Neuronal stem cell (in vitro differentiated cells): ENCODE measurements around the gene NCK1.

ENCODE experiments used
- DNase-seq: peaks from one replicate; pipeline ENCODE4 v3.0.0-alpha.2; 2013; ENCODE audit warnings: low spot score
- H2AFZ ChIP-seq: one replicate; pipeline ENCODE4 v1.6.1; 2013; ENCODE audit warnings: mild to moderate bottlenecking, low read length, inconsistent platforms
- H2AK5ac ChIP-seq: 2 replicates; pipeline ENCODE4 v1.6.1; 2013; ENCODE audit warnings: low read depth, mild to moderate bottlenecking, inconsistent platforms, low read length, moderate library complexity, mixed read lengths
- H2BK120ac ChIP-seq: 2 replicates; pipeline ENCODE4 v1.6.1; 2013; ENCODE audit warnings: low read depth, mild to moderate bottlenecking, inconsistent platforms, low read length, moderate library complexity, mixed read lengths
- H2BK12ac ChIP-seq: one replicate; pipeline ENCODE4 v1.6.1; 2013; ENCODE audit warnings: low read length, inconsistent platforms
- H2BK15ac ChIP-seq: 2 replicates; pipeline ENCODE4 v1.6.1; 2013; ENCODE audit warnings: mild to moderate bottlenecking, low read length, inconsistent platforms, mixed read lengths
- H2BK5ac ChIP-seq: one replicate; pipeline ENCODE4 v1.6.1; 2013; ENCODE audit warnings: inconsistent platforms, mild to moderate bottlenecking, low read length, moderate library complexity
- H3K14ac ChIP-seq: one replicate; pipeline ENCODE4 v1.6.1; 2013; ENCODE audit warnings: low read length, inconsistent platforms
- H3K18ac ChIP-seq: 2 replicates; pipeline ENCODE4 v1.6.1; 2013; ENCODE audit warnings: low read length, inconsistent platforms
- H3K23ac ChIP-seq: 2 replicates; pipeline ENCODE4 v1.6.1; 2013; ENCODE audit warnings: low read depth, mild to moderate bottlenecking, mixed read lengths, low read length, inconsistent platforms; ENCODE audit not compliant: poor library complexity
- H3K27ac ChIP-seq: replicated peaks from 3 replicates; pipeline ENCODE4 v1.5.1; 2013; ENCODE audit warnings: low read length, inconsistent platforms
- H3K27me3 ChIP-seq, 3 experiments: 2 replicates each; pipeline ENCODE4 v1.6.1; 2013; ENCODE audit warnings: low read length in 3 of 3, mild to moderate bottlenecking in 2 of 3, inconsistent platforms in 1 of 3, low read depth in 1 of 3, mixed read lengths in 1 of 3, moderate library complexity in 1 of 3; ENCODE audit not compliant: control insufficient read depth in 3 of 3, insufficient read depth in 3 of 3
- H3K36me3 ChIP-seq, 2 donors: replicated peaks in 1 of 2; 2 replicates each; pipeline ENCODE4 v1.6.1; 2013; ENCODE audit warnings: low read length in 2 of 2; ENCODE audit not compliant: control insufficient read depth in 2 of 2, insufficient read depth in 2 of 2
- H3K4ac ChIP-seq: 2 replicates; pipeline ENCODE4 v1.6.1; 2013; ENCODE audit warnings: inconsistent platforms, mild to moderate bottlenecking, low read length, moderate library complexity
- H3K4me1 ChIP-seq, 2 donors: 1 replicate in 1 of 2; 2 replicates in 1 of 2; pipeline ENCODE4 v1.6.1; 2013; ENCODE audit warnings: low read length in 2 of 2, low read depth in 1 of 2; ENCODE audit not compliant: control insufficient read depth in 2 of 2, insufficient read depth in 1 of 2
- H3K4me2 ChIP-seq: one replicate; pipeline ENCODE4 v1.6.1; 2013; ENCODE audit warnings: mild to moderate bottlenecking, low read length, inconsistent platforms; ENCODE audit not compliant: insufficient read depth, poor library complexity, severe bottlenecking
- H3K4me3 ChIP-seq, 2 donors: 2 replicates each; pipeline ENCODE4 v1.5.1; 2013; ENCODE audit warnings: low read length in 2 of 2, mild to moderate bottlenecking in 2 of 2, inconsistent platforms in 1 of 2, moderate library complexity in 1 of 2
- H3K79me1 ChIP-seq: one replicate; pipeline ENCODE4 v1.6.1; 2013; ENCODE audit warnings: low read depth, mild to moderate bottlenecking, inconsistent platforms, low read length, moderate library complexity
- H3K9ac ChIP-seq: one replicate; pipeline ENCODE4 v1.6.1; 2013; ENCODE audit warnings: mild to moderate bottlenecking, low read depth, low read length, inconsistent platforms; ENCODE audit not compliant: poor library complexity
- H3K9me3 ChIP-seq, 2 donors: replicated peaks in 1 of 2; 2 replicates each; pipeline versions ENCODE3 to v1.6.1; 2013; ENCODE audit warnings: low read length in 2 of 2, mild to moderate bottlenecking in 2 of 2, inconsistent platforms in 1 of 2, low read depth in 1 of 2, mixed read lengths in 1 of 2, moderate library complexity in 1 of 2; ENCODE audit not compliant: control insufficient read depth in 2 of 2, insufficient read depth in 1 of 2
- H4K8ac ChIP-seq: one replicate; pipeline ENCODE4 v1.6.1; 2013; ENCODE audit warnings: low read depth, mild to moderate bottlenecking, inconsistent platforms, low read length, moderate library complexity
- H4K91ac ChIP-seq: one replicate; pipeline ENCODE4 v1.6.1; 2013; ENCODE audit warnings: low read length, low read depth, mild to moderate bottlenecking, inconsistent platforms; ENCODE audit not compliant: poor library complexity
- WGBS, 2 donors: extraction: QIAGEN DNeasy Blood & Tissue Kit; methylation state at CpG; one replicate each; pipeline ENCODE4 v1.1.7; 2013; ENCODE audit warnings: missing lambda C conversion rate in 2 of 2, mixed read lengths in 1 of 2; ENCODE audit not compliant: insufficient read length in 2 of 2, insufficient replicate concordance in 1 of 2; ENCODE audit errors: extremely low coverage in 2 of 2; 5-methylcytosine and 5-hydroxymethylcytosine counted together

The NCK1 gene

DNA sequence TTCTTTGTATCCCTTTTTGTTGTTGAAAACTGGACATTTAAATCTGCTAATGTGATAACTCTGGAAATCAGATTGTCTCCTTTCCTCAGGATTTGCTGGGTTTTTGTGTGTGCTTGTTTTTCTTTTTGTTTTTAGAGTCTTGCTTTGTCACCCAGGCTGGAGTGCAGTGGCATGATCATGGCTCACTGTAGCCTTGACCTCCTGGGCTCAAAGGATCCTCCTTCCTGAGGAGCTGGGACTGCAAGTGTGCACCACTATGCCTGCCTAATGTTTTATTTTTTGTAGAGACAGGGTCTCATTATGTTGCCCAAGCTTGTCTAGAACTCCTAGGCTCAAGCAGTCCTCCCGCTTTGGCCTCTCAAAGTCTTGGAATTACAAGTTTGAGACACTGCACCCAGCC lies 51.2 kb downstream of the NCK1 start:
- H3K27me3 ChIP-seq, result no peaks in the 10 kb centered on the region
- no peaks in the 10 kb centered on the region for H3K79me1 ChIP-seq
- H3K4me2 ChIP-seq, result no peak overlapping the region
- H3K9ac ChIP-seq, result no peak overlapping the region
- no peak overlapping the region for H3K27ac ChIP-seq
- no peak overlapping the region for H2AFZ ChIP-seq
- peaks cover 0 to 12% of the 10 kb centered on the region in 2 donors for H3K9me3 ChIP-seq
- H3K4ac ChIP-seq, result no peak overlapping the region
- no peak for DNase-seq
- H3K4me1 ChIP-seq, result no peaks in the 10 kb centered on the region
- H4K8ac ChIP-seq, result no peak overlapping the region
- no peaks in the 10 kb centered on the region for H3K36me3 ChIP-seq
- no peak overlapping the region for H3K18ac ChIP-seq
- H2BK12ac ChIP-seq, result no peak overlapping the region
- H2AK5ac ChIP-seq, result no peak overlapping the region
- WGBS, 2 donors, result no CpG with 5 or more reads among the region's 1 CpG
- H3K23ac ChIP-seq, result no peak overlapping the region
- H4K91ac ChIP-seq, result no peak overlapping the region
- no peak overlapping the region for H2BK15ac ChIP-seq
- H3K14ac ChIP-seq, result no peak overlapping the region
- no peak overlapping the region for H2BK5ac ChIP-seq
- no peak overlapping the region for H2BK120ac ChIP-seq
- H3K4me3 ChIP-seq, result no peak overlapping the region

DNA sequence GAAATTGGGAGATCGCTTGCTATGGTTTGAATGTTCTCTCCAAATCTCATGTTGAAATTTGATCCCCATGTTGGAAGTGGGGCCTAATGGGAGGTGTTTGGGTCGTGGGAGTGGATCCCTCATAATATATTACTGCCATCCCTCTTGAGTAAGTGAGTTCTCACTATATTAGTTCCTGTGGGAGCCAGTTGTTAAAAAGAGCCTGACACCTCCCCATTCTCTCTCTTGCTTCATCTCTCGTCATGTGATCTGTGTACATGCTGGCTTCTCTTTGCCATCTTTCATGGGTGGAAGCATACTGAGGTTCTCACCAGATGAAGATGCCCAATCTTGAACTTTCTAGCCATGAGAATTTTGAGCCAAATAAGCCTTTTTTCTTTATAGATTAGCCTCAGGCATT lies 52.7 kb downstream of the NCK1 start:
- WGBS, 2 donors, result no CpG with 5 or more reads among the region's 3 CpGs
- DNase-seq, result no peak
- Histone ChIP-seq H4K91ac (no peak overlapping the region), H3K4ac (no peak overlapping the region), H3K23ac (no peak overlapping the region), H3K14ac (no peak overlapping the region), H3K4me2 (no peak overlapping the region), H2BK120ac (no peak overlapping the region), H3K27me3 (no peaks in the 10 kb centered on the region), H3K27ac (no peak overlapping the region), H3K9me3 (peaks cover 0 to 15% of the 10 kb centered on the region in 2 donors), H3K18ac (no peak overlapping the region), H3K36me3 (no peaks in the 10 kb centered on the region), H2AFZ (no peak overlapping the region), H4K8ac (no peak overlapping the region), H3K4me3 (no peak overlapping the region), H2BK15ac (no peak overlapping the region), H2BK12ac (no peak overlapping the region), H2BK5ac (no peak overlapping the region), H2AK5ac (no peak overlapping the region), H3K4me1 (no peaks in the 10 kb centered on the region), H3K79me1 (no peaks in the 10 kb centered on the region), H3K9ac (no peak overlapping the region)

DNA sequence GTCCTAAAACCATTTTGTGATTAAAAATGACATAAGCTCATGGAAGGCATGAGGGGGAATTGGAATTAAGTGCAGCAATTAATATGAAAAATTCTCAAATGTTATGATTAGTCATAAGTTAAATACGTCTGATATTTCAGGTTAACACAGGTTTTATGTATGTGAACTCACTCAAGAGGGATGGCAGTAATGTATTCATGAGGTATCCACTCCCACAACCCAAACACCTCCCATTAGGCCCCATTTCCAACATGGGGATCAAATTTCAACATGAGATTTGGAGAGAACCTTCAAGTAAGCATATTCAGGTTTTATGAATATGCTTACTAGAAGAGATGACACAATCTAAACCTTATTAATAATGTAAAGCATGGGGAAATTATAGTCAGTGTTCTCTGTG lies 54.2 kb downstream of the NCK1 start:
- Histone ChIP-seq H2BK15ac (no peak overlapping the region), H3K9ac (no peak overlapping the region), H3K14ac (no peak overlapping the region), H2AK5ac (no peak overlapping the region), H2BK120ac (no peak overlapping the region), H3K4ac (no peak overlapping the region), H3K4me3 (no peak overlapping the region), H2BK12ac (no peak overlapping the region), H3K79me1 (no peaks in the 10 kb centered on the region), H3K18ac (no peak overlapping the region), H4K8ac (no peak overlapping the region), H3K4me2 (no peak overlapping the region), H3K27ac (no peak overlapping the region), H3K36me3 (no peaks in the 10 kb centered on the region), H2AFZ (no peak overlapping the region), H3K9me3 (peaks cover 0 to 19% of the 10 kb centered on the region in 2 donors), H3K27me3 (no peaks in the 10 kb centered on the region), H3K4me1 (no peaks in the 10 kb centered on the region), H4K91ac (no peak overlapping the region), H3K23ac (no peak overlapping the region), H2BK5ac (no peak overlapping the region)
- no CpG with 5 or more reads among the region's 1 CpG for WGBS, 2 donors
- no peak for DNase-seq

DNA sequence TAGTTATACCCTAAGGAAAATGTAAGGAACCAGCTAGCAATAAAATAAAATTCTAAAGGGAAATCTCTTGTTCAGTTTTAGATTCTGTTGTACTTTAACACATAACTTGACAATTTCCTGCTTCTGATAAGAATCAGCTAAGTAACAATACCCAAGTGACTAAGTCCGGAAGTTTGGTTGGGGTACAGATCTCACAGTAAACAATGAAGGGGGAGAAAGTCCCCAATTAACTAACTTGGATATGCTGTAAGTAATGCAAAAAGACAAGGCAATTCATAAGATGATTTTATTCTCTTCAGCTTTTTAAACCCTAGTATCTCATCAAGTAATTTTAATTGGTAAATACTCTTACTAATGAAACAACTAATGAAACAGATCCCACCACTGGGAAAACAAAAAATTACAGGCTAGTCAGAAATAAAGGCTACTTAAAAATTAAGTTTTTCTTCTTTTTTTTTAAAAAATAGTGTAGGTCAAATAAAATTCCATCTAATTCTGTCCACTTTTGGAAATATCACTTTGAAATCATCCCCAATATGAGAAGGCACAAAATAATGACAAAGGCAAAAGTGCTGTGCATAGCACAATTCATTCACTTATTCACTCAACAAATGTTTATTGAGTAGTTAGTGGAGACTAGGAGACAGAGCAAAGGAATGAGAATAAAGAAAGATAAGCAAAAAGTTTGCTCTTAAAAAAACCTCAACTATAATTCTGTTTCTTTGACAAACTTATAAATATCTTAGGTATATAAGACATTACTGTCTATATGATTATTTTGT lies 58.0 kb downstream of the NCK1 start:
- no peak overlapping the region for H3K23ac ChIP-seq
- no peak overlapping the region for H2BK12ac ChIP-seq
- DNase-seq, result no peak

More for the DNA sequence above, 58.0 kb downstream of the NCK1 start:
- Histone ChIP-seq H3K14ac (no peak overlapping the region), H3K4ac (no peak overlapping the region), H3K18ac (no peak overlapping the region), H3K9ac (no peak overlapping the region), H4K8ac (no peak overlapping the region), H3K4me1 (no peaks in the 10 kb centered on the region), H2BK5ac (no peak overlapping the region), H3K27me3 (no peaks in the 10 kb centered on the region), H2BK15ac (no peak overlapping the region), H2AK5ac (no peak overlapping the region), H2AFZ (no peak overlapping the region), H3K4me2 (no peak overlapping the region), H3K27ac (no peak overlapping the region), H3K36me3 (no peaks in the 10 kb centered on the region), H3K79me1 (no peaks in the 10 kb centered on the region), H4K91ac (no peak overlapping the region), H3K4me3 (no peak overlapping the region), H3K9me3 (peaks cover 0 to 13% of the 10 kb centered on the region in 2 donors), H2BK120ac (no peak overlapping the region)
- no CpG with 5 or more reads among the region's 1 CpG for WGBS, 2 donors
